ENCODE data around the gene RBBP7.
"Not testable (repeated sequence)": the region's sequence is repeated elsewhere in the genome, so short reads cannot be mapped to it uniquely, and the experiment has no call there.

The RBBP7 gene

DNA sequence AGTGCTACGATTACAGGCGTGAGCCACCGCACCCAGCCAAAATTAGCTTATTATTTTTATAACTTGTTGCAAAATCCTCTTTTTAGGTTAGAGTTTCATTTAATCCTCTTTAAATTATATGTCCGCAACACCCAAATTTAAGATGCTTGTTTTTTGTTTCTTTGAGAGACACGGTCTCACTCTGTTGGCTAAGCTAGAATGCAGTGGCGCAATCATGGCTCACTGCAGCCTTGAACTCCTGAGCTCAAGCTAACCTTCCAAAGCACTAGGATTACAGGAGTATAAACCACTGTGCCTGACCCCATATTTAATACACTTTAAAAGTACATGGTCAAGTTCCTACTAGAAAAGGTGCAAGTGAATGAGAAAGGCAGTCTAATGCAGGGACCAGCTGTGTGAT is 2.2 kb downstream of the RBBP7 start:
- Histone ChIP-seq H3K36me3 (ENCODE audit: control insufficient read depth, insufficient read depth, low read length) (peaks cover 2% of the 10 kb centered on the region), H3K27ac (ENCODE audit: insufficient read depth, low read depth, low read length, poor library complexity, severe bottlenecking) (no peak overlapping the region), H3K4me1 (ENCODE audit: control insufficient read depth, insufficient read depth, low read length) (peaks cover 6% of the 10 kb centered on the region), H3K9me3 (ENCODE audit: control insufficient read depth, low read length) (no peaks in the 10 kb centered on the region), H3K4me3 (ENCODE audit: insufficient read depth, low read depth, low read length) (no peak overlapping the region), H3K27me3 (ENCODE audit: control insufficient read depth, insufficient read depth, low read length, poor library complexity, severe bottlenecking) (no peaks in the 10 kb centered on the region)
- WGBS, 2 experiments: 88 to 100% methylated on average over 3 to 6 of the region's 6 CpGs

DNA sequence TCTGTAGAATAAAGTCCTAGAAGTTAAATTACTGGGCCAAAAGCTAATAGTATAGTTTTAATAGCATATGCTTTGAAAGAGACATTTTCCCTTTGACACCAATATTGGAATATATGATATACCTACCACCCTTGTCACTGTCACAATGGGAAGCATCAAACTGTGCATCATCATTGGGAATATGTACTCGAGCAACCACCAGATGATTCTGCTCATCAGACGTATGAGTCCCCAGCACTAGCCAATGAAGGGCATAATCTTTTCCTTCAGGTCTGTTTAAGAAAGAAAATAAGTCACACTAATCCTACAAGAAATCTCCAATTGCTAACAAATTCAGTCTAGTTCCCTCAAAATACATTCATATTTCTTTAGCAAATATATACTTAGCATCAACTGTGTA is 7.3 kb downstream of the RBBP7 start:
- Histone ChIP-seq H3K4me1 (ENCODE audit: control insufficient read depth, insufficient read depth, low read length) (no peaks in the 10 kb centered on the region), H3K27me3 (ENCODE audit: control insufficient read depth, insufficient read depth, low read length, poor library complexity, severe bottlenecking) (no peaks in the 10 kb centered on the region), H3K4me3 (ENCODE audit: insufficient read depth, low read depth, low read length) (no peak overlapping the region), H3K36me3 (ENCODE audit: control insufficient read depth, insufficient read depth, low read length) (peaks cover 34% of the 10 kb centered on the region), H3K9me3 (ENCODE audit: control insufficient read depth, low read length) (no peaks in the 10 kb centered on the region), H3K27ac (ENCODE audit: insufficient read depth, low read depth, low read length, poor library complexity, severe bottlenecking) (no peak overlapping the region)
- 96 to 100% methylated on average over 2 of the region's 2 CpGs for WGBS, 2 experiments

DNA sequence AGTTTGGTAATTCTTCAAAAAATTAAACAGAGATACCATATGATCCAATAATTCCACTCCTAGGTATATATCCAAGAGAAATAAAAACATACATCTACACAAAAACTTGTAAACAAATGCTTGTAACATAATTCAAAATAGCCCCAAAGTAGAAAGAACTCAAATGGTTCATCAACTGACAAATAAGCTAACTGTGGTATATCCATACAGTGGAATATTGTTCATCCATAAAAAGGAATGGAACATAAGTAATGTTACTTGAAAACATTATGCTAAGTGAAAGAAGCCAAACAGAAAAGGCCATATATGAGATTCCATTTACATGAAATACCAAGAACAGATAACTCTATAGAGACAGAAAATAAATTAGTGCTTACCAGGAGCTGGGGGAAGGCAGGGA is 13.4 kb downstream of the RBBP7 start:
- Histone ChIP-seq H3K9me3 (ENCODE audit: control insufficient read depth, low read length) (no peaks in the 10 kb centered on the region), H3K27me3 (ENCODE audit: control insufficient read depth, insufficient read depth, low read length, poor library complexity, severe bottlenecking) (no peaks in the 10 kb centered on the region), H3K4me3 (ENCODE audit: insufficient read depth, low read depth, low read length) (no peak overlapping the region), H3K27ac (ENCODE audit: insufficient read depth, low read depth, low read length, poor library complexity, severe bottlenecking) (no peak overlapping the region), H3K36me3 (ENCODE audit: control insufficient read depth, insufficient read depth, low read length) (peaks cover 37% of the 10 kb centered on the region), H3K4me1 (ENCODE audit: control insufficient read depth, insufficient read depth, low read length) (no peaks in the 10 kb centered on the region)

DNA sequence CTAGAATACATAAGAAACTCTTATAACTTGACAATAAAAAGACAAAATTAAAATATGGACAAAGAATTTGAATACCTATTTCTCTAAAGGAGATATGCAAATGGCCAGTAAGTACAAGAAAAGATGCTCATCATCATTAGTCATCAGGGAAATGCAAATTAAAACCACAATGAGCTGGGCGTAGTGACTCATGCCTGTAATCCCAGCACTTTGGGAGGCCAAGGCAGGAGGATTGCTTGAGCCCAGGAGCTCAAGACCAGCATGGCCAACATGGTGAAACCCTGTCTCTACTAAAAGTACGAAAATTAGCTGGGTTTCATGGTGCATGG is 14.1 kb downstream of the RBBP7 start:
- not testable (repeated sequence) for H3K27ac ChIP-seq (ENCODE audit: insufficient read depth, low read depth, low read length, poor library complexity, severe bottlenecking); H3K27me3 ChIP-seq (ENCODE audit: control insufficient read depth, insufficient read depth, low read length, poor library complexity, severe bottlenecking); H3K4me1 ChIP-seq (ENCODE audit: control insufficient read depth, insufficient read depth, low read length); H3K9me3 ChIP-seq (ENCODE audit: control insufficient read depth, low read length); H3K4me3 ChIP-seq (ENCODE audit: insufficient read depth, low read depth, low read length)
- 94 to 96% methylated on average over 2 of the region's 2 CpGs for WGBS, 2 experiments
- peaks cover 36% of the 10 kb centered on the region for H3K36me3 ChIP-seq (ENCODE audit: control insufficient read depth, insufficient read depth, low read length)

DNA sequence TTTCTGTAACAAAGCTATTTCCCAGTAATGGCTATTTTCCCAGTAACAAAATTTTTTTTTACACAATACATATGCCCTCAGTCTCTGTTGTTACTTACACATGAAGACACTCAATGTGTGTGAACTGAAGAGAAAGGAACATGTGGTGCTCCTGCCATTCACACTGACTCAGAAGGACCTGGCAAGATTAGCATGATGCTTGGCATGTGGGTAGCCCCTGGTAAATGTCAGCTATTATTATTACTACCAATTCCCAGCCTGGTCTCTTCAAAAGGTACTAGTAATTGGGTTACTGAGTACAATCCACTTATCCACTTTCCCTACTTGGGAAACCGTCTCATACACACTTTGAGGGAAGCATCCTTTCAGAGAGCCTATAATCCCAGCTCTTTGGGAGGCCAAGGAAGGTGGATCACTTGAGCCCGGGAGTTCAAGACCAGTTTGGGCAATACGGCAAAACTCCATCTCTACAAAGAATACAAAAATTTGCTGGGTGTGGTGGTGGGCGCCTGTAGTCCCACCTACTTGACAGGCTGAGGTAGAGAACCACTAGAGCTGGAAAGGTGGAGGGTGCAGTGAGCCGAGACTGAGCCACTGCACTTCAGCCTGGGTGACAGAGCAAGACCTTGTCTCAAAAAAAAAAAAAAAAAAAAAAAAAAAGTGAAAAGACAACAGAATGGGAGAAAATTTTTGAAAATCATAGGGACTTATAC is 14.6 kb downstream of the RBBP7 start:
- Histone ChIP-seq H3K27me3 (ENCODE audit: control insufficient read depth, insufficient read depth, low read length, poor library complexity, severe bottlenecking) (no peaks in the 10 kb centered on the region), H3K4me3 (ENCODE audit: insufficient read depth, low read depth, low read length) (no peak overlapping the region), H3K9me3 (ENCODE audit: control insufficient read depth, low read length) (no peaks in the 10 kb centered on the region), H3K27ac (ENCODE audit: insufficient read depth, low read depth, low read length, poor library complexity, severe bottlenecking) (no peak overlapping the region), H3K36me3 (ENCODE audit: control insufficient read depth, insufficient read depth, low read length) (peaks cover 36% of the 10 kb centered on the region), H3K4me1 (ENCODE audit: control insufficient read depth, insufficient read depth, low read length) (no peaks in the 10 kb centered on the region)
- WGBS, 2 experiments: 94 to 95% methylated on average over 3 of the region's 5 CpGs

DNA sequence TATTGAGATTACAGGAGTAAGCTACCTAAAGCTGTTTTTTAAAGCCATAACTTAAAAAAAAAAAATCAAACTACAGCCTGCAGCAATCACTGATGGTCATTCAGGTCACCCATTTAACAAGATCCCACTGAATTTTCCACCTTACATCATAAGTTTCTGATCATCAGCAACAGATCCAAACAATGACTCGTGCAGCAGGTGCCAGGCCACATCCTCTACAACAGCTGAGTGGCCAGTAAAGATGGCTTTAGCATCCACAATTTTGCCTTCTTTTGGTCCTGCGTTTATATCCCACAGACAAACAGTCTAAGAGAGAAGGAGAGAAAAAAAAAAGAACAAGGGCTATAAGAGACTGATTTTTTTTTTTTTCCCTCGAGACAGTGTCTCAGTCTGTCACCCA is 16.6 kb downstream of the RBBP7 start:
- no peaks in the 10 kb centered on the region for H3K9me3 ChIP-seq (ENCODE audit: control insufficient read depth, low read length)
- H3K36me3 ChIP-seq (ENCODE audit: control insufficient read depth, insufficient read depth, low read length): peaks cover 26% of the 10 kb centered on the region
- no peaks in the 10 kb centered on the region for H3K4me1 ChIP-seq (ENCODE audit: control insufficient read depth, insufficient read depth, low read length)
- H3K27me3 ChIP-seq (ENCODE audit: control insufficient read depth, insufficient read depth, low read length, poor library complexity, severe bottlenecking): no peaks in the 10 kb centered on the region
- H3K4me3 ChIP-seq (ENCODE audit: insufficient read depth, low read depth, low read length): no peak overlapping the region
- WGBS, 2 experiments: 88 to 94% methylated on average over 3 of the region's 3 CpGs
- H3K27ac ChIP-seq (ENCODE audit: insufficient read depth, low read depth, low read length, poor library complexity, severe bottlenecking): no peak overlapping the region

DNA sequence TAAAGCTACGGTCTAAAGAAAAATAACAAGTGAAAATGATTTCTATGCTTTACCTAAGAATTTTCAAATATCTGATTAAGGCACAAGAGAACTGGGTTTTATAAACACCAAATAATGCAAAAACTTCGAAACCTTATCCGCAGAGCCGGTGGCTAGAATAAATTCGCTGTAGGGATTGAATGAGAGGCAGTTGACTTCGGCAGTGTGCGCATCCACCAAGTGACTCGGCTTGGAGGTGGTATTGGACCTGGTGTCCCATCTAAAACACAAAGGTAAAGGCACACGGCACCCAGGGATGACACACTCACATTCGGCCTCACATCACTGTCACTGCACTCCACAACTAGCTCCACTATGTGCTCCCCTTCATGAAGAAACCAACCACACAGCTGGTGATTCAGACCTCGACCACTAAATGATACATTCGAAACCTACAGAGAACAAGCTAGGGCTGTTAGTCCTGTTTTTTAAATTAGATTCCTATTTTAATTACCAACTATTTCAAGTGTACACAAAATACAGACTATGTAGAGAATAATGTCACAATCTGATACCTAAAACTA is 17.5 kb downstream of the RBBP7 start:
- no peaks in the 10 kb centered on the region for H3K9me3 ChIP-seq (ENCODE audit: control insufficient read depth, low read length)
- H3K4me1 ChIP-seq (ENCODE audit: control insufficient read depth, insufficient read depth, low read length): no peaks in the 10 kb centered on the region
- peaks cover 22% of the 10 kb centered on the region for H3K36me3 ChIP-seq (ENCODE audit: control insufficient read depth, insufficient read depth, low read length)
- WGBS, 2 experiments: 87 to 96% methylated on average over 8 to 12 of the region's 12 CpGs
- H3K27ac ChIP-seq (ENCODE audit: insufficient read depth, low read depth, low read length, poor library complexity, severe bottlenecking): no peak overlapping the region
- H3K4me3 ChIP-seq (ENCODE audit: insufficient read depth, low read depth, low read length): no peak overlapping the region
- no peaks in the 10 kb centered on the region for H3K27me3 ChIP-seq (ENCODE audit: control insufficient read depth, insufficient read depth, low read length, poor library complexity, severe bottlenecking)

DNA sequence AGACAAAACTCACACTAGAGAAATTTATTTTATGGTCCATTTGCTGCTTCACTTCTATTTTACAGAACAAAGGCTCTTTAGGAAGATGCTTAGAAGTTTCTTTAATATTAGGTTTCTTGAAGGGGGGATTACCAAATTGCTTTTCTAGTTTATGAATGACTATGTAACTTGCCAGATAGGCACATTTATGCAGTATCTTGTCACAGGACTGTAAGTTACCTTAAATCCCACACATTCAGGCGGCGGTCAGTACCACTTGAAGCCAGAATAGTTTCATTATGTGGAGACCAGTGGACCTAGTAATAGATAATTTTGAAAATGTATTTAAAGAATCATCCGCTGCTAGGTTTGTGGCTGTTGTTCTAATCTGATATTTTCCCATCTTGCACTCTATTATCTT is 18.3 kb downstream of the RBBP7 start:
- Histone ChIP-seq H3K27me3 (ENCODE audit: control insufficient read depth, insufficient read depth, low read length, poor library complexity, severe bottlenecking) (no peaks in the 10 kb centered on the region), H3K4me1 (ENCODE audit: control insufficient read depth, insufficient read depth, low read length) (no peaks in the 10 kb centered on the region), H3K9me3 (ENCODE audit: control insufficient read depth, low read length) (no peaks in the 10 kb centered on the region), H3K4me3 (ENCODE audit: insufficient read depth, low read depth, low read length) (no peak overlapping the region), H3K27ac (ENCODE audit: insufficient read depth, low read depth, low read length, poor library complexity, severe bottlenecking) (no peak overlapping the region), H3K36me3 (ENCODE audit: control insufficient read depth, insufficient read depth, low read length) (peaks cover 13% of the 10 kb centered on the region)
- WGBS, 2 experiments: 93 to 96% methylated on average over 3 of the region's 3 CpGs

DNA sequence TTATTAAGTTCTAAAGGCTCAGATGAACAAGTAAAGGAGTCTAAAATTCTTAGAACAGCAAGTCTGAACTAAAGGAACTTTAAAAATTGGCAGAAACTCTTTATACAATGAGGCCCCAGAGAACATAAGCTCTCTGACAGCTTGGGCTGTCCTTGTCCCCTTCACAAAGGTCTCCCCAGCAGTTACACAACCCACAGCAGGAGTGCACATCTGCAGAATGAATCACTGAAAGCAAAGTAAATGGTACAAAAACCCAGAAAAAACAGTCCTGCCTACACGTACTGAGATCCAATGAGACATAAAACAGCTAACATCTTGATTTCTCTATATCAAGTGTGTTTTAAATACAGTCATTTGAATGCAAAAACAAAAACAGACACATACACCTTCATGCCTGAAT is 18.7 kb downstream of the RBBP7 start:
- no peaks in the 10 kb centered on the region for H3K27me3 ChIP-seq (ENCODE audit: control insufficient read depth, insufficient read depth, low read length, poor library complexity, severe bottlenecking)
- H3K27ac ChIP-seq (ENCODE audit: insufficient read depth, low read depth, low read length, poor library complexity, severe bottlenecking): no peak overlapping the region
- WGBS, 2 experiments: 67% methylated on average over 1 of the region's 1 CpG; no CpG with 5 or more reads in 1 of the 2 experiments
- peaks cover 9% of the 10 kb centered on the region for H3K36me3 ChIP-seq (ENCODE audit: control insufficient read depth, insufficient read depth, low read length)
- no peaks in the 10 kb centered on the region for H3K9me3 ChIP-seq (ENCODE audit: control insufficient read depth, low read length)
- H3K4me3 ChIP-seq (ENCODE audit: insufficient read depth, low read depth, low read length): no peak overlapping the region
- H3K4me1 ChIP-seq (ENCODE audit: control insufficient read depth, insufficient read depth, low read length): no peaks in the 10 kb centered on the region

DNA sequence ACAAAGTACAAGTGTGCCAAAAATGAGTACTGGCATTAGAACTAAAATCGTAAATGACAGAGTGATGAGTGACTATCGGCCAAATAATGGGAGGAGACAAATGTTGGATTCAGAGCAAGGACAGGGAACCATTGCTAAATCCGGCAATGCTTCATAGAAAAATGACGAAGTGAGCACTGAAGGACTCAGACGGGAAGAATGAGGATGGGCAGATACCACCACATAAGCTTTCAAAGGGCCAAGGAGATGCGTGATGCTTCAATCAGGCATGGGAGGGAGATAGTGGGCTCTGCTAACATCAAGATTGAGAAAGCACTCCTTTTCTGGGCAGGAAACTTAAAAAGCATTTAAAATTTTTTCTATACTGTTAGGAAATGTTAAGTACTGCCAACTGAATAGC is 21.6 kb downstream of the RBBP7 start:
- Histone ChIP-seq H3K27me3 (ENCODE audit: control insufficient read depth, insufficient read depth, low read length, poor library complexity, severe bottlenecking) (no peaks in the 10 kb centered on the region), H3K27ac (ENCODE audit: insufficient read depth, low read depth, low read length, poor library complexity, severe bottlenecking) (no peak overlapping the region), H3K4me3 (ENCODE audit: insufficient read depth, low read depth, low read length) (no peak overlapping the region), H3K36me3 (ENCODE audit: control insufficient read depth, insufficient read depth, low read length) (peaks cover 13% of the 10 kb centered on the region), H3K9me3 (ENCODE audit: control insufficient read depth, low read length) (no peaks in the 10 kb centered on the region), H3K4me1 (ENCODE audit: control insufficient read depth, insufficient read depth, low read length) (no peaks in the 10 kb centered on the region)
- 94 to 96% methylated on average over 6 of the region's 6 CpGs for WGBS, 2 experiments

DNA sequence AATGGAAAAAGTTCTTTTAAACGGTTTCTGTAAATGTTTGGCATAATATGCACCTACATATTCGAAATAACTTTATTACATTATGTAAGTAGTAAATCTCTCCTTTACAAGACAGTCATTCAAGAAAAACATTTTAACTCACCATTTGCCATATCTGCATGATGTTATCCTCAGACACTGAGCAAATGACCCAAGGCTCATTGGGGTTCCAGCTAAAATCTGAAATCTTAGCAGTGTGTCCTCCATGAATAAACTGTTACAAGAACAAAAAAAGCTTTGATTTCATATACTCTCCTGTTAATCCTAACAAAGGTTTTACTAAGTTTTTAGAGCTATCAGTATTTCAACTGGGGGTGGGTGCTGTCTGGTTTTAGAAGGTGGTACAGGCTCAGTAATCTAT is 24.5 kb downstream of the RBBP7 start:
- H3K9me3 ChIP-seq (ENCODE audit: control insufficient read depth, low read length): no peaks in the 10 kb centered on the region
- H3K27ac ChIP-seq (ENCODE audit: insufficient read depth, low read depth, low read length, poor library complexity, severe bottlenecking): no peak overlapping the region
- H3K4me3 ChIP-seq (ENCODE audit: insufficient read depth, low read depth, low read length): no peak overlapping the region
- no peaks in the 10 kb centered on the region for H3K4me1 ChIP-seq (ENCODE audit: control insufficient read depth, insufficient read depth, low read length)
- H3K27me3 ChIP-seq (ENCODE audit: control insufficient read depth, insufficient read depth, low read length, poor library complexity, severe bottlenecking): no peaks in the 10 kb centered on the region
- peaks cover 13% of the 10 kb centered on the region for H3K36me3 ChIP-seq (ENCODE audit: control insufficient read depth, insufficient read depth, low read length)
- WGBS, 2 experiments: no CpG with 5 or more reads among the region's 2 CpGs

Measured in ectodermal cell (in vitro differentiated cells).